GM10248 (cell line): ENCODE results near the gene FGD4.

Source experiments
- CTCF ChIA-PET: fragments of 300-600 bp; sonication (Branson Sonifier 250); formaldehyde crosslinking; extraction: SDS; loops from one replicate; lab custom pipeline; 2021; ENCODE audit warnings: antibody characterized with exemption; lab: Yijun Ruan, JAX
- POLR2A ChIA-PET: fragments of 350-650 bp; sonication (Branson Sonifier 250); formaldehyde crosslinking; extraction: SDS; loops from one replicate; lab custom pipeline; 2020; ENCODE audit warnings: antibody characterized with exemption; lab: Yijun Ruan, JAX
- DNase-seq: peaks from one replicate; pipeline ENCODE4 v3.0.0; 2012; ENCODE audit errors: extremely low spot score
- CTCF ChIP-seq: IDR thresholded peaks from 2 replicates; pipeline ENCODE4 v1.5.1; 2012; ENCODE audit warnings: mild to moderate bottlenecking, low read depth; ENCODE audit errors: extremely low read depth, missing control alignments, control extremely low read depth

Gene FGD4

GRCh38 chr12:32541754-32542374, 142.5 kb downstream of the FGD4 start:
- ChIA-PET CTCF (interaction anchor here (0.8 to 1.3 kb wide), 2 partner anchors 15 to 99 kb away, joined by 4 read pairs; no protein-coding TSS in a partner anchor), POLR2A (no interaction called here)
- no peak for TF ChIP-seq CTCF
- DNase-seq, result no peak

GRCh38 chr12:32542428-32543229, 143.3 kb downstream of the FGD4 start:
- no peak for TF ChIP-seq CTCF
- POLR2A ChIA-PET, result no interaction called here
- DNase-seq, result no peak
- CTCF ChIA-PET, result interaction anchor here (0.8 to 1.7 kb wide), 2 partner anchors 47 to 99 kb away, joined by 3 to 4 read pairs; no protein-coding TSS in a partner anchor

GRCh38 chr12:32544893-32545292, 145.5 kb downstream of the FGD4 start:
- ChIA-PET CTCF (interaction anchor here (1.1 to 1.8 kb wide), 3 partner anchors 10 to 27 kb away, joined by 3 to 11 read pairs (median 5); no protein-coding TSS in a partner anchor), POLR2A (no interaction called here)
- no peak for DNase-seq
- no peak for TF ChIP-seq CTCF

- ChIA-PET POLR2A (no interaction called here), CTCF (interaction anchor here (1.7 to 1.8 kb wide), 2 partner anchors 10 to 24 kb away, joined by 5 to 11 read pairs; no protein-coding TSS in a partner anchor)
- TF ChIP-seq CTCF, result no peak
- no peak for DNase-seq
Observed at GRCh38 chr12:32545413-32545980, 146.1 kb downstream of the FGD4 start.

GRCh38 chr12:32546272-32546671, 146.9 kb downstream of the FGD4 start:
- DNase-seq, result no peak
- ChIA-PET POLR2A (no interaction called here), CTCF (no interaction called here)
- TF ChIP-seq CTCF, result no peak

- no peak for DNase-seq
- CTCF ChIA-PET, result no interaction called here
- POLR2A ChIA-PET, result no interaction called here
- TF ChIP-seq CTCF, result no peak
Observed at GRCh38 chr12:32548691-32549281, 149.4 kb downstream of the FGD4 start.
